GM20000 (cell line): ENCODE results near the gene GPC6.

Experiments
- DNase-seq: peaks from one replicate; pipeline ENCODE4 v3.0.0; 2012; ENCODE audit warnings: low spot score
- CTCF ChIP-seq: IDR thresholded peaks from 2 replicates; pipeline ENCODE4 v1.5.1; 2012; ENCODE audit warnings: mild to moderate bottlenecking, control low read depth; ENCODE audit errors: extremely low read depth, missing control alignments

Gene GPC6

GRCh38 chr13:93289842-93290241 lies 63.2 kb downstream of the GPC6 start:
- no peak for DNase-seq
- no peak for TF ChIP-seq CTCF

GRCh38 chr13:93290503-93290902 lies 63.9 kb downstream of the GPC6 start:
- no peak for DNase-seq
- TF ChIP-seq CTCF: no peak

- DNase-seq: no peak
- TF ChIP-seq CTCF: no peak
These were observed 65.8 kb downstream of the GPC6 start for GRCh38 chr13:93292366-93292765.

GRCh38 chr13:93293710-93294109 lies 67.1 kb downstream of the GPC6 start:
- no peak for DNase-seq
- no peak for TF ChIP-seq CTCF

GRCh38 chr13:93296584-93296983 lies 70.0 kb downstream of the GPC6 start:
- no peak for TF ChIP-seq CTCF
- no peak for DNase-seq

- no peak for DNase-seq
- no peak for TF ChIP-seq CTCF
These were observed 72.1 kb downstream of the GPC6 start for GRCh38 chr13:93298713-93299112.

GRCh38 chr13:93304134-93304533 lies 77.5 kb downstream of the GPC6 start:
- no peak for DNase-seq
- no peak for TF ChIP-seq CTCF
